Subcutaneous adipose tissue (tissue), 4 donors: ENCODE data around the gene NCL. TPM values are rescaled to one million over a fixed set of nuclear protein-coding genes. Genes with fewer than 3 reads are reported as not detected.

ENCODE experiments used
- CTCF ChIP-seq: fragments of 450-650 bp; IDR thresholded peaks from one replicate; pipeline ENCODE4 v1.5.1; 2016; ENCODE audit warnings: low read depth, mild to moderate bottlenecking, control low read depth, antibody characterized with exemption, moderate library complexity
- total RNA-seq, 4 donors: library from RNA; depleted of rRNA; stranded (reverse); fragments of >200 nt; gene quantifications; one replicate each; pipeline ENCODE4 v1.1.0, GENCODE V29; 2016

NCL gene
- total RNA-seq, 4 donors from 2014 or later, result 136 to 247 (median 197) TPM

- no peak for TF ChIP-seq CTCF
These were observed 26.5 kb upstream of the NCL start for GRCh38 chr2:231490801-231491200.

- no peak for TF ChIP-seq CTCF
These were observed 25.7 kb upstream of the NCL start for GRCh38 chr2:231489990-231490389.

GRCh38 chr2:231488331-231488730, 24.0 kb upstream of the NCL start:
- TF ChIP-seq CTCF, result no peak

- no peak for TF ChIP-seq CTCF
These were observed 22.7 kb upstream of the NCL start for GRCh38 chr2:231486851-231487596.

- no peak for TF ChIP-seq CTCF
These were observed 19.4 kb upstream of the NCL start for GRCh38 chr2:231483398-231484329.

- no peak for TF ChIP-seq CTCF
These were observed 18.6 kb upstream of the NCL start for GRCh38 chr2:231482806-231483391.

GRCh38 chr2:231480781-231481180, 16.5 kb upstream of the NCL start:
- no peak for TF ChIP-seq CTCF
